GM18502 (cell line): ENCODE measurements around the gene SLC22A12.

ENCODE experiments used
- ATAC-seq: cut with Tn5 transposase; IDR thresholded peaks from one replicate; pipeline ENCODE4 v1.9.1; 2021; ENCODE audit warnings: mild to moderate bottlenecking; ENCODE audit not compliant: unreplicated experiment, poor library complexity

SLC22A12 gene

GRCh38 chr11:64641596-64642417 is 50.8 kb downstream of the SLC22A12 start:
- ATAC-seq: no peak

GRCh38 chr11:64642418-64642735 is 51.4 kb downstream of the SLC22A12 start:
- no peak for ATAC-seq

- no peak for ATAC-seq
Measured at GRCh38 chr11:64642871-64643255, 51.8 kb downstream of the SLC22A12 start.

- no peak for ATAC-seq
Measured at GRCh38 chr11:64643256-64643881, 52.3 kb downstream of the SLC22A12 start.

- ATAC-seq: no peak
Measured at GRCh38 chr11:64643920-64644646, 53.1 kb downstream of the SLC22A12 start.

- ATAC-seq: no peak
Measured at GRCh38 chr11:64644647-64645275, 53.7 kb downstream of the SLC22A12 start.

GRCh38 chr11:64647019-64647779 is 56.2 kb downstream of the SLC22A12 start:
- no peak for ATAC-seq

- ATAC-seq: no peak
Measured at GRCh38 chr11:64648551-64648950, 57.5 kb downstream of the SLC22A12 start.

GRCh38 chr11:64649291-64649697 is 58.3 kb downstream of the SLC22A12 start:
- ATAC-seq: no peak

GRCh38 chr11:64650923-64651523 is 60.0 kb downstream of the SLC22A12 start:
- ATAC-seq: no peak
